Mucosa of rectum (tissue), 2 donors: ENCODE measurements around the gene TMX4.
"Not testable (repeated sequence)": the region's sequence is repeated elsewhere in the genome, so short reads cannot be mapped to it uniquely, and the experiment has no call there.

ENCODE experiments used
- H3K27ac ChIP-seq, 2 donors: one replicate each; pipeline ENCODE4 v1.7.0; 2013; ENCODE audit warnings: inconsistent platforms in 2 of 2, low read depth in 2 of 2, low read length in 2 of 2
- H3K27me3 ChIP-seq, 2 donors: one replicate each; pipeline ENCODE4 v1.7.0; 2013; ENCODE audit warnings: low read length in 2 of 2; ENCODE audit not compliant: control insufficient read depth in 2 of 2, insufficient read depth in 2 of 2
- H3K36me3 ChIP-seq, 2 donors: one replicate each; pipeline ENCODE4 v1.7.0; 2013; ENCODE audit warnings: low read length in 2 of 2; ENCODE audit not compliant: control insufficient read depth in 2 of 2, insufficient read depth in 2 of 2
- H3K4me1 ChIP-seq, 2 donors: one replicate each; pipeline ENCODE4 v1.7.0; 2013; ENCODE audit warnings: low read length in 2 of 2, mild to moderate bottlenecking in 1 of 2; ENCODE audit not compliant: control insufficient read depth in 2 of 2, insufficient read depth in 2 of 2
- H3K4me3 ChIP-seq, 2 donors: one replicate each; pipeline ENCODE4 v1.7.0; 2013; ENCODE audit warnings: low read length in 2 of 2
- H3K9ac ChIP-seq, 2 donors: one replicate each; pipeline ENCODE4 v1.7.0; 2013; ENCODE audit warnings: low read length in 2 of 2, low read depth in 1 of 2, mild to moderate bottlenecking in 1 of 2
- H3K9me3 ChIP-seq, 2 donors: one replicate each; pipeline ENCODE4 v1.7.0; 2013; ENCODE audit warnings: low read length in 2 of 2; ENCODE audit not compliant: control insufficient read depth in 2 of 2
- donor health status: healthy.
- donor health status: Normal muscosa, but diverticular disease.

Gene TMX4

GRCh38 chr20:8049310-8049709 is 29.7 kb upstream of the TMX4 start:
- Histone ChIP-seq H3K27ac (no peak overlapping the region), H3K36me3 (no peaks in the 10 kb centered on the region), H3K9me3 (no peaks in the 10 kb centered on the region), H3K27me3 (no peaks in the 10 kb centered on the region), H3K4me1 (no peaks in the 10 kb centered on the region), H3K9ac (no peak overlapping the region), H3K4me3 (no peak overlapping the region)

- Histone ChIP-seq H3K27me3 (no peaks in the 10 kb centered on the region), H3K9me3 (no peaks in the 10 kb centered on the region), H3K9ac (no peak overlapping the region), H3K27ac (no peak overlapping the region), H3K4me1 (no peaks in the 10 kb centered on the region), H3K4me3 (no peak overlapping the region), H3K36me3 (no peaks in the 10 kb centered on the region)
Measured at GRCh38 chr20:8045946-8046345, 26.4 kb upstream of the TMX4 start.

- H3K27ac ChIP-seq: no peak overlapping the region
- no peaks in the 10 kb centered on the region for H3K36me3 ChIP-seq
- H3K9ac ChIP-seq: no peak overlapping the region
- no peaks in the 10 kb centered on the region for H3K27me3 ChIP-seq
- no peak overlapping the region for H3K4me3 ChIP-seq
- no peaks in the 10 kb centered on the region for H3K4me1 ChIP-seq
- H3K9me3 ChIP-seq: no peaks in the 10 kb centered on the region
Measured at GRCh38 chr20:8043687-8044282, 24.2 kb upstream of the TMX4 start.

GRCh38 chr20:8039042-8039441 is 19.5 kb upstream of the TMX4 start:
- no peak overlapping the region for H3K9ac ChIP-seq
- H3K36me3 ChIP-seq: no peaks in the 10 kb centered on the region
- H3K27me3 ChIP-seq: no peaks in the 10 kb centered on the region
- no peaks in the 10 kb centered on the region for H3K9me3 ChIP-seq
- no peak overlapping the region for H3K27ac ChIP-seq
- H3K4me1 ChIP-seq: no peaks in the 10 kb centered on the region
- no peak overlapping the region for H3K4me3 ChIP-seq

GRCh38 chr20:8036771-8037170 is 17.2 kb upstream of the TMX4 start:
- Histone ChIP-seq H3K4me1 (no peaks in the 10 kb centered on the region), H3K27me3 (no peaks in the 10 kb centered on the region), H3K27ac (no peak overlapping the region), H3K36me3 (no peaks in the 10 kb centered on the region), H3K4me3 (no peak overlapping the region), H3K9ac (no peak overlapping the region), H3K9me3 (no peaks in the 10 kb centered on the region)

- no peaks in the 10 kb centered on the region for H3K27me3 ChIP-seq
- no peak overlapping the region for H3K27ac ChIP-seq
- H3K36me3 ChIP-seq: no peaks in the 10 kb centered on the region
- no peaks in the 10 kb centered on the region for H3K4me1 ChIP-seq
- H3K4me3 ChIP-seq: no peak overlapping the region
- no peaks in the 10 kb centered on the region for H3K9me3 ChIP-seq
- H3K9ac ChIP-seq: no peak overlapping the region
Measured at GRCh38 chr20:8033151-8033841, 13.7 kb upstream of the TMX4 start.

- H3K27ac ChIP-seq: no peak overlapping the region
- H3K27me3 ChIP-seq: no peaks in the 10 kb centered on the region
Measured at GRCh38 chr20:8032499-8032898, 12.9 kb upstream of the TMX4 start.

GRCh38 chr20:8031539-8031938 is 12.0 kb upstream of the TMX4 start:
- H3K4me3 ChIP-seq, H3K4me1 ChIP-seq, H3K27me3 ChIP-seq, H3K9me3 ChIP-seq, H3K27ac ChIP-seq, H3K36me3 ChIP-seq, H3K9ac ChIP-seq: not testable (repeated sequence)

More at GRCh38 chr20:8032499-8032898, 12.9 kb upstream of the TMX4 start:
- no peaks in the 10 kb centered on the region for H3K36me3 ChIP-seq
- H3K9ac ChIP-seq: no peak overlapping the region
- H3K4me1 ChIP-seq: no peaks in the 10 kb centered on the region
- H3K9me3 ChIP-seq: no peaks in the 10 kb centered on the region
- no peak overlapping the region for H3K4me3 ChIP-seq

- Histone ChIP-seq H3K27ac (no peak overlapping the region), H3K4me3 (no peak overlapping the region), H3K9me3 (no peaks in the 10 kb centered on the region), H3K4me1 (peaks cover 3 to 4% of the 10 kb centered on the region in 2 donors), H3K27me3 (no peaks in the 10 kb centered on the region), H3K9ac (no peak overlapping the region), H3K36me3 (no peaks in the 10 kb centered on the region)
Measured at GRCh38 chr20:8021541-8022269, 2.1 kb upstream of the TMX4 start.

- Histone ChIP-seq H3K9me3 (no peaks in the 10 kb centered on the region), H3K4me1 (peaks cover 3 to 4% of the 10 kb centered on the region in 2 donors), H3K27me3 (no peaks in the 10 kb centered on the region), H3K4me3 (peak overlapping the region; percentile 70 to 87), H3K27ac (peak overlapping the region; percentile 93 to 96), H3K9ac (no peak overlapping the region), H3K36me3 (no peaks in the 10 kb centered on the region)
Measured at GRCh38 chr20:8020314-8021079, 936 bp upstream of the TMX4 start.
